Measurements from ENCODE around the gene LSS.

Gene LSS

DNA sequence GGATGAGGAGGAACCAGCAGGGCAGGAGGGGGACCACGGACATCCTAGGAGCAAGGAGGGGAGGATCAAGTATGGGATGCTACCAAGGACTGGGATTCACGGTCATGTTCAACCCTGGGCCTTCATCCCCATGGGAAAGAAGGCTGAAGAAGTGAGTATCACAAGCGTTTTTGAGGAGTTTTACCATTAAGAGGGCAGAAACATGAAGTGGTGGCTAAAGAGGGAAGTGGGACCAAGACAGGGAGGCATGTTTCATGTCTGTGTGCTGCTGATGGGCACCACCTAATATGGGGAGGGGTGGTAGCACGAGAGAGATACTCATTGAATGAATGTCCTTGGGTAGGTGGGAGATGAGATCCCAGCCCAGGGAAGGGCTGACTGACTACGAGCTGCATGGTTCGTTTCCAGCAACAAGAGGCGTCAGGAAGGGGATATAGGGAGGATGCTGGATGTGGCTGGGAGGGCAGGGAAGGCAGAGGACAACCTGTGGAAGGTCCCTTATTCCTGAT, 11.3 kb upstream of the LSS start:
- no peak overlapping the region for H3K4me3 ChIP-seq (replicated peaks; ENCODE audit: low read depth, low read length)
- no peak for DNase-seq (ENCODE audit: low read depth)
- no peak for TF ChIP-seq CTCF (IDR thresholded peaks at IDR 0.05; ENCODE audit: low read length, missing control alignments)

- no peak for DNase-seq (ENCODE audit: low read depth)
- no peak for TF ChIP-seq CTCF (IDR thresholded peaks at IDR 0.05; ENCODE audit: low read length, missing control alignments)
- no peak overlapping the region for H3K4me3 ChIP-seq (replicated peaks; ENCODE audit: low read depth, low read length)
Observed at GRCh38 chr21:46237474-46237873, 8.9 kb upstream of the LSS start.

DNA sequence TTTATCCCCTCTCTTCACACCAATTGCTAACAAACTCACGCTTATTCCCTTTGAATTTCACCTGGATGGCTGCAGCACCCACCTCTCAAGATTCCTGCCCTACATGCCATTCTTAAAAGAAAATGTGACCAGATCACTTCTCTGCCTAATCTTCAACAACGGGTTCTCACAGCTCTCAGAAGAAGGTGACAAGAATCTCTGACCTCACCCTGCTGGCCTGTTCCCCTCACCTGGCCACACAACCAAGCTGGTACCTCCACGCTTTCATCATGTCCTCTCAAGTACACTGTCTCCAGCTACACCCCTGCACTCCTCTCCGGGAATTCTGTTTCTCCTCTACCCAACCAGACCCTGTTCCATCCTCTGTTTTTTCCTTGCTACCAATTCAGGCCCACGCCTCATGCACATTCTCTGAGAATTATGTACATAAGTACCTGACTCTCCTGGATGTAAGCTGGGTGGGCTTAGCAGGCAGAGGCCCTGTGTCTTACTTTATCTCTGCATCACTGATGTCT, 5.9 kb upstream of the LSS start:
- H3K4me3 ChIP-seq (replicated peaks; ENCODE audit: low read depth, low read length) = no peak overlapping the region
- DNase-seq (ENCODE audit: low read depth) = no peak
- TF ChIP-seq CTCF (IDR thresholded peaks at IDR 0.05; ENCODE audit: low read length, missing control alignments) = no peak

DNA sequence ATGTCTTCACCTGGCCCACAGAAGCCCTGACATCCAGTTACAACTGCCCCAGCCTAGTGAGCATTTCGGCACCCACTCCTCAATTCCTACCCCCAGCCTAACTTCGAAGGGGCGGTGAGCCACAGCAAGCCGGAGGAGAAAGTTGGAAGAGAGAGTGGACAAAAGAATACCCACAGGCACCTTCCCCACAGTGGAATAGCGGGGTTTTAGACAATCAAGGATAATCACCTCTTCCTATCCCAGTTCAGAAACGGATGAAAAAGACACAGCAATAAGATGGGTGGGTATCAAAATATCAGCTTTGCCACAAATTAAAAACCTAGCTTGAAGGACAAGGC, 1.3 kb upstream of the LSS start:
- no peak for TF ChIP-seq CTCF (IDR thresholded peaks at IDR 0.05; ENCODE audit: low read length, missing control alignments)
- DNase-seq (ENCODE audit: low read depth) = no peak
- H3K4me3 ChIP-seq (replicated peaks; ENCODE audit: low read depth, low read length) = peak overlapping the region; percentile 67

- H3K4me3 ChIP-seq (replicated peaks; ENCODE audit: low read depth, low read length) = peak overlapping the region; percentile 67
- DNase-seq (ENCODE audit: low read depth) = no peak
- TF ChIP-seq CTCF (IDR thresholded peaks at IDR 0.05; ENCODE audit: low read length, missing control alignments) = peak; percentile 39
Observed at GRCh38 chr21:46229133-46229922, 754 bp upstream of the LSS start.

DNA sequence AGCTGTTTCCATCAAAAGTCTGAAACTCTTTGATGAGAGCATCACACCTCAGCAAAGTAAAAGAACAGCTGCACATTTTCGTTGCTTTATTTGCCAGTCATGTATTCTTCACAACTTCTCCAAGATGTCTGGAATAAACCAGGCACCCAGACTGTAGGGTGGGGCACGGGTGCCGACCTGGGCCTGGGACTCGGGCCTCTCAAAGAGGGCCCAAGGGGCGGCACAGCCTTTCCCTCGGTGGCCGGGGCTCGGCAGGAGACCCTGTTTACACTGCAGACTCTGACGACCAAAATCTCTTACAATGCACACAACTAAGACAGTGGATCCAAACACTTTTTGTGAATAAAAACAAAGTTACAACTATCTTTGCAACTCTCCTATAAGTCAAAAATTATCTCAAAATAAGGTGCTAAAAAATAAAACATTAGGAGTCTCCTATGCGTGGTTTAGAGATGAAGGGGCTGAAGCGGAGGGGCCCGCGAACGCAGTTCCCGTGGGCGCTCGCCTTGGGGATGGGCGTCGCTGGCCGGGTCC, 696 bp downstream of the LSS start:
- DNase-seq (ENCODE audit: low read depth) = peak; percentile 17
- TF ChIP-seq CTCF (IDR thresholded peaks at IDR 0.05; ENCODE audit: low read length, missing control alignments) = no peak
- H3K4me3 ChIP-seq (replicated peaks; ENCODE audit: low read depth, low read length) = peak overlapping the region; percentile 90

All from fibroblast of pulmonary artery (primary cell).